Measurements from ENCODE around the gene CDHR2. TPM values are rescaled to one million over a fixed set of nuclear protein-coding genes. Genes with fewer than 3 reads are reported as not detected.
A peak's percentile ranks its signal among the peaks of the same experiment; 100 is the strongest.

The CDHR2 gene
- total and polyA plus RNA-seq, 2 of the 13 experiments (the other 11 are each of a cell fraction or from before 2014, with no cell fraction given), result 17.9 to 20.9 TPM

DNA sequence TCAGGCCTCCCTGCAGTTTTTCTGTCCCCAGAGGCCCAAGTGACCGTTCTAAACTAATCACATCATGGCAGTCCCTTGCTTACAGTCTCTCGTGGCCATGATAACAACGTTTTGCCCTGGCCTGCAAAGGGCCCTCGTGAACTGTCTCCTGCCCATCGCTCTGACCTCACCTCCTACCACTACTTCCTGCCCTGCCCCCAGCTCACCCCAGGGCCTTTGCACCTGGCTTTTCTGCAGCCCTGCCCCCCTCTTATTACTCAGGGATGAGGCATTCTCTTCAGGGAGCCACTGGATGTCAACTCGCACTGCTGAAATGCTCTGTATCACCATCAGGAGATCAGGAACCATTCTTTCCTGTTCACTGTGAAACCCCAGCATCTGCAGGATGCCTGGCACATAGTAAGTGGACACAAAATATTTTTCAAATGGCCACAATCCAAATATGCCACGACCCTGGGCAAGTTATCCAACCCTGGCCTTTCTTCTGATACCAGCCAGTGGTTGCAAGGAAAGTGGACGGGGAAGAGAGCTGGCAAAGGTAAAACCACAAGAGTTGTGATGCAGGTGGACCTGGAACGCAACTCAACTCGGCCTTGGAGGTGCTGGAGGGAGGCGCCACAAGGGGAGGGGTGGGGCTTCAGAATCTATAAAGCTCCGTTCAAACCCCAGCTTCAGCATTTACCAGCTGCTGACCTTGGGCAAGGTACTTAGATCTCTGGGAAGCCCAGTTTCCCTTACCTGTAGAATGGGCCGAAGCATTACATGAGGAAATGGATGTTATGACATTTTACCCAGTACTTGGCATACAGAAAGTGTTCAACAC, 79.5 kb downstream of the CDHR2 start:
- Histone ChIP-seq H4K20me1 (ENCODE audit: insufficient read depth, low read length) (no peaks in the 10 kb centered on the region), H3K4me3 (replicated peaks in 1 of 3; ENCODE audit: insufficient read depth in 1 of 3, low read depth in 2 of 3, low read length in 3 of 3) (no peak overlapping the region), H2AFZ (ENCODE audit: low read length) (no peak overlapping the region), H3K27ac (ENCODE audit: extremely low read length, insufficient read depth, low read length) (no peak overlapping the region), H3K9me3 (ENCODE audit: low read length) (no peaks in the 10 kb centered on the region), H3K79me2 (ENCODE audit: insufficient read depth, low read length) (no peaks in the 10 kb centered on the region), H3K27me3 (ENCODE audit: control insufficient read depth in 1 of 2, insufficient read depth in 2 of 2, low read length in 2 of 2) (peaks cover 18 to 86% of the 10 kb centered on the region in 2 experiments), H3K36me3 (replicated peaks in 1 of 2; ENCODE audit: control insufficient read depth in 1 of 2, insufficient read depth in 2 of 2, low read length in 2 of 2) (no peaks in the 10 kb centered on the region), H3K9ac (ENCODE audit: insufficient read depth, low read depth, low read length) (no peak overlapping the region), H3K4me2 (ENCODE audit: low read depth, low read length) (no peak overlapping the region), H3K4me1 (ENCODE audit: insufficient read depth, low read length) (peaks cover 26% of the 10 kb centered on the region)
- intact Hi-C loops (cut with micrococcal nuclease; ENCODE audit: unreplicated experiment), result no loop called here
- no peak for ATAC-seq
- in situ Hi-C loops (cut with HindIII; ENCODE audit: extremely low pct_ligation_motif_present, low pct_unique_long_range_greater_than_20kb), result no loop called here
- no peak for FAIRE-seq
- BruUV-seq (replicated peaks), result no TSS peak
- CTCF ChIA-PET (ENCODE audit: low intra/inter-chr PET ratio, low total read pairs), result no interaction called here
- TF ChIP-seq ZNF629 (CRISPR knock-in tag; conservative IDR thresholded peaks at IDR 0.05), result peak; percentile 34; the same call in 1 of the 2 replicates
- no peak for TF ChIP-seq HNRNPL (IDR thresholded peaks at IDR 0.05; ENCODE audit: low read depth, low read length)
- TF ChIP-seq GZF1 (CRISPR knock-in tag; IDR thresholded peaks at IDR 0.05), result no peak
- POLR2A ChIA-PET, result no interaction called here
- 6% methylated on average over 13 of the region's 13 CpGs for WGBS (ENCODE audit: low lambda C conversion rate)
- no peak for DNase-seq (ENCODE audit: low spot score)

DNA sequence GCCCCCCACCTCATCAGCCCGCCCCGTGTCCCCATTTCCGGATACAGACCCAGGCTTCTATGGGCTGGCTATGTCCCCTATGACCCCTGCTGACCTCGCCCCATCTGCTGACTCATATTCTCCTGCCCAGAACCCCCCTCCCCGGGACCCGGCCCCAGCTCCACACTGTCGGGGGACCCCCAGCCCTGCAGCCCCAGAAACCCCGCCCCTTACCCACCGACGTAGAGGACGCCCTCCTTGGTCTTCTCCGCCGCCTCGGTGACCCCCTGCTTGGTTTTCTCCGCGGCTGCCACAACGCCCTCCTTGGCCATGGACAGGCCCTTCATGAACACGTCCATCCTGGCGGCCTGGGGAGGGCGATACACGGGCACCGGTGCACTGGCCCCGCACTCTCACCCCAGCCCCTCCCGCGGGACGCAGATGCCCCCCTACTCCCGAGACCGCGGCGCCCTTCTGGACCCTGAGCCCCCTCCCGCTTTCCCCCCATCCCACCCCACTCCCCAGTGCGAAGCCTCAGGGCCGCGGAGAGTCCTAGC, 80.2 kb downstream of the CDHR2 start:
- FAIRE-seq, result no peak
- H3K4me3 ChIP-seq (replicated peaks in 1 of 3; ENCODE audit: insufficient read depth in 1 of 3, low read depth in 2 of 3, low read length in 3 of 3), result no peak overlapping the region
- BruUV-seq (replicated peaks), result no TSS peak
- no peak for DNase-seq (ENCODE audit: low spot score)
- peaks cover 18 to 85% of the 10 kb centered on the region in 2 experiments for H3K27me3 ChIP-seq (ENCODE audit: control insufficient read depth in 1 of 2, insufficient read depth in 2 of 2, low read length in 2 of 2)
- H3K79me2 ChIP-seq (ENCODE audit: insufficient read depth, low read length), result no peaks in the 10 kb centered on the region
- intact Hi-C loops (cut with micrococcal nuclease; ENCODE audit: unreplicated experiment), result no loop called here
- H2AFZ ChIP-seq (ENCODE audit: low read length), result no peak overlapping the region
- ChIA-PET POLR2A (no interaction called here), CTCF (ENCODE audit: low intra/inter-chr PET ratio, low total read pairs) (no interaction called here)
- H3K9ac ChIP-seq (ENCODE audit: insufficient read depth, low read depth, low read length), result no peak overlapping the region
- ATAC-seq, result no peak
- TF ChIP-seq MYC (CRISPR knock-in tag; IDR thresholded peaks at IDR 0.05; ENCODE audit: borderline replicate concordance) (no peak), GFI1 (CRISPR knock-in tag; IDR thresholded peaks at IDR 0.05; ENCODE audit: borderline replicate concordance) (no peak), ZNF644 (CRISPR knock-in tag; IDR thresholded peaks at IDR 0.05; ENCODE audit: low read depth) (no peak), ZNF251 (CRISPR knock-in tag; IDR thresholded peaks at IDR 0.05) (no peak), RBFOX2 (IDR thresholded peaks at IDR 0.05; ENCODE audit: low read depth, low read length) (no peak), MAZ (IDR thresholded peaks at IDR 0.05; ENCODE audit: borderline replicate concordance, low read depth, low read length) (no peak), MAZ (CRISPR knock-in tag; IDR thresholded peaks at IDR 0.05; ENCODE audit: low read depth) (no peak), ZNF607 (CRISPR knock-in tag; IDR thresholded peaks at IDR 0.05; ENCODE audit: borderline replicate concordance) (no peak), KLF12 (CRISPR knock-in tag; IDR thresholded peaks at IDR 0.05; ENCODE audit: borderline replicate concordance) (no peak), RFX1 (IDR thresholded peaks at IDR 0.05) (no peak), ZNF350 (CRISPR knock-in tag; IDR thresholded peaks at IDR 0.05; ENCODE audit: borderline replicate concordance, low read depth) (no peak)
- no peaks in the 10 kb centered on the region for H4K20me1 ChIP-seq (ENCODE audit: insufficient read depth, low read length)
- H3K27ac ChIP-seq (ENCODE audit: extremely low read length, insufficient read depth, low read length), result no peak overlapping the region
- no peaks in the 10 kb centered on the region for H3K36me3 ChIP-seq (replicated peaks in 1 of 2; ENCODE audit: control insufficient read depth in 1 of 2, insufficient read depth in 2 of 2, low read length in 2 of 2)
- 33% methylated on average over 34 of the region's 34 CpGs for WGBS (ENCODE audit: low lambda C conversion rate)
- in situ Hi-C loops (cut with HindIII; ENCODE audit: extremely low pct_ligation_motif_present, low pct_unique_long_range_greater_than_20kb), result no loop called here
- H3K9me3 ChIP-seq (ENCODE audit: low read length), result no peaks in the 10 kb centered on the region
- H3K4me1 ChIP-seq (ENCODE audit: insufficient read depth, low read length), result peaks cover 26% of the 10 kb centered on the region
- no peak overlapping the region; the same call in 1 of the 2 replicates for H3K4me2 ChIP-seq (ENCODE audit: low read depth, low read length)

Measured in HepG2 (cell line).